Thyroid gland (tissue), 4 donors: ENCODE measurements around the gene CAV2.

Experiments
- CTCF ChIP-seq, 6 experiments: fragments of 200-600 bp in 3 of 6; fragments of 450-650 bp in 3 of 6; sonication (generic) in 3 of 6; IDR thresholded peaks; one replicate each; pipeline ENCODE4 v1.5.1; 2016 to 2019; ENCODE audit warnings: antibody characterized with exemption in 6 of 6, mild to moderate bottlenecking in 2 of 6, inconsistent platforms in 1 of 6, moderate library complexity in 1 of 6
- POLR2A ChIP-seq, 2 donors: fragments of 450-650 bp; IDR thresholded peaks; one replicate each; pipeline ENCODE4 v1.6.1; 2017; ENCODE audit warnings: antibody characterized with exemption in 2 of 2, mild to moderate bottlenecking in 2 of 2, moderate library complexity in 1 of 2

GRCh38 chr7:116535416-116535815 is 35.9 kb downstream of the CAV2 start:
- TF ChIP-seq POLR2A (IDR thresholded peaks at IDR 0.05) (no peak), CTCF (IDR thresholded peaks at IDR 0.05) (no peak)
